Stimulated activated CD4-positive, alpha-beta T cell treated with anti-CD3 and anti-CD28 coated beads, Interleukin-15, amount 100 ng/mL, for 1 hour (primary cell): ENCODE data around the gene GNAI2.
"Not testable (repeated sequence)": the region's sequence is repeated elsewhere in the genome, so short reads cannot be mapped to it uniquely, and the experiment has no call there.

ENCODE experiments used
- DNase-seq, 2 donors: peaks; one replicate each; pipeline ENCODE4 v3.0.0-alpha.2; 2020; ENCODE audit warnings: low read depth in 1 of 2, low spot score in 1 of 2

The GNAI2 gene

DNA sequence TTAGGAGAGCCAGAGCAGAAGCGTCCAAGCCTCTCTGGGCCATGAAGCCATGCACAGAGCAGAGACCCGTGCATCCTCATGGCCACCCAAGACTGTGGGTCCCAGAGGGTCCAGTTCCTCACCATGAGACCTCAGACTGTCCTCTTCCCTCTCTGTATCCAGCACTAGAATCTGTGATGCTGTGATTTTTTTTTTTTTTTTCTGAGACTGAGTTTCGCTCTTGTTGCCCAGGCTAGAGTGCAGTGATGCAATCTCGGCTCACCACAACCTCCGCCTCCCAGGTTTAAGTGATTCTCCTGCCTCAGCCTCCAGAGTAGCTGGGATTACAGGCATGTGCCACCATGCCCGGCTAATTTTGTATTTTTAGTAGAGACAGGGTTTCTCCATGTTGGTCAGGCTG lies 8.8 kb downstream of the GNAI2 start:
- not testable (repeated sequence) for DNase-seq

DNA sequence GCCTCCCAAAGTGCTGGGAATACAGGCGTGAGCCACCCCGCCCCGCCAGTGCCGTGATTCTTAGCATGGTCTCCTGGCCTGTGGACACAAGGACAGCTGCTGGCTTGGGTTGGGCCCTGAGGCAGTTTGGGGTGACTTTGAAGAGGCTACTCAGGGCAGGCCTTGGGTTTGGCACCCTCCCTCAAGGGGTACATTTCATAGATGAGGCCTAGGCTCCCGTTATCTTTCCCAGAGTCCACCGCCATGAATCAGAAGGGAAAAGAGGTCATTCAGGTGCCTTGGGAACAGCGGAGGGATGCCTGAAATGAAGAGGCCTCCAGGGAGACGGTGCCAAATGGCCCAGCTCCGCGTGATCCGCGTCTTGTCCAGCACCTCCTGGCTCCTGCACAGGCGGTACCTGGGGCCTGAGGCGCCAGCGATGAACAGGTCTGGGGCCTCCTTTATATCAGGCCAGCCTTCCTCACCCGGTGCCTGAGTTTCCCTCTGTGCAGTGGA lies 9.3 kb downstream of the GNAI2 start:
- no peak for DNase-seq

DNA sequence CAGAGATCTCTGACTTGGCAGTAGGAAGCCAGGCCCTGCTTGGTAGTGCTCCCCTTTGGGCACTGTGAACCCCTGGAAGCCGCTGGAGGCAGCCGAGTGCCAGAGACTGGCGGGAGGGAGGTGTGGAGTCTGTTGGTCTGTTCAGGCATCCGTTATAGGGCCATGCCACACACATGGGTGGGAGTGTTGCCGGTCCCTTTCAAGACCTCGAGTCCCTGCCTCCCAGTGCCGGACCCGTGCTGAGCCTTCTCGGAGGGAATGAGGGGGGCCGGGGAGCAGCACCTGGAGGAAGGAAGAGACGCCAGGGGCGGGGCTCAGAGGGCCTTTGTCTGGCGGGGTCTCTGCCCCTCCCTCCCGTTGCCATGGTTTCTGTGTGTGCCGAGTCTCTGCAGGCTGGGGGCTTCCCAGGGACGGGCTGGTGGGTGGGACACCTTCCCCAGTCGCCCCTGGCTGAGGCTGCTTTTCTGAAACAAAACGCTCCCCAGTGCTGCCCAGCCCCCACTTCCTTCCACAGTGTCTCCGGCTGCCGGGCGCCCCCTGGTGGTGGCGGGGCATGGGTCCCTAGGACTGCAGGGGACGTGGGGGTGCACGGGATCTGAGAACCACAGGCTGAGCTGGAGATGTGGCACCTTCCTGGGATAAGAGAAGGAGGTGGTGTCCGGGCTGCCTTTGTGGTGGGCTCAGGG lies 10.0 kb downstream of the GNAI2 start:
- peak; percentile 90 to 95 for DNase-seq

DNA sequence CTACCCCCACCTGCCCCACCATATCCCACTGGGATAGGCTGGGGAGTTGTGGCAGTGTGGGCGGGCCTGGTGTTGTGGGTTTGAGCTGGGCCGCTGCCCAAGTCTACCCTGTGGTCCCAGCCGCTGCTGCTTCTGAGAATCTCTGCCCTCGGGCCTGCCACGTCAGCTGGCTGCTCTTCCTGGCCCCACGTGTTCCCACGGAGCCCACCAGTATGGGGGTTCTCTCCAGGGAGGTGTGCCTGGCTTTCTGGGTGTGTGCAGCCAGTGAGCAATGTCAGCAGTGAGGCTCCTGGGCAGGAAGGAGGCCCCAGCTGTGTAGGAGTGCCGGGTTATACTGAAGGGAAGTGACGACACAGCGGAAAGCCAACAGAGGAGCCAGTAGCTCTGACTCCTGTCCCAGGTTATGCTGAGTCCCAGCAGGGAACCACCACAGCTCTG lies 10.5 kb downstream of the GNAI2 start:
- peak; percentile 58 to 59 for DNase-seq

DNA sequence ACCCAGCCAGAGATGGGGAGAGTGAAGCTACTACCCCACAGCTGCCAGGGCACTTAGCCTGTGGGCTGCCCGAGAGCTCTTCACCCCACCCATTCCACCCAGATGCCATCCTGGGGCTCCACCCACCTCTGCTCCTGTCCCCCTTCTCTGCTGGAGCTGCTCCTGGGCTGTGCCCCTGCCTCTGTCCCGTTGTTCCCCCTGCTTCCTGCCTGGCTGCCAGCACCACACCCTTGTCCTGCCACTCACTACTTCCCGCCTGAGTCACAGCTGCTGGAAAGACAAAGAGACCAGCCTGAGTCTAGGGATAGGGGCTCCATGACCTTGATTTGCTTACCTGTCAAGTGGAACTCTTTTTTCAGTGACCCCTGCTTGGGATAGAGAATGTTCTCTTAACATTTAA lies 12.4 kb downstream of the GNAI2 start:
- DNase-seq = no peak

DNA sequence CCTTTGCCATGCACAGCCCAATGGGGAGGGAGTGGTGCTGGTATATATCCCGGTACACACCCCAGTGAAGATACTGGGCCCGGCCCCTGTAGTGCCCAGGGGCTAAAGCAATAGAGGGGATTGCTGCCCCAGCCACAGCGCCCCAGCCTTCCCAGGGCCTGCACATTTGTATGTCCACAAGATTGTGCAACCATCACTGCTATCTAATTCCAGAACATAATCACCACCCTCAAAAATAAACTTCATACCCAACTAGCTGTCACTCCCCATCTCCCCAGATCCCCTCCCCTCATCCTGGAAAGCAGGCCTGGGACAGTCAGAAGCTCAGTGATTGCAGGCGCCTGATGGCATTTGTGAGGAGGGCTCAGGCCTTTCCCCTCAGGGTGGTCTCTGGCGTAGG lies 13.5 kb downstream of the GNAI2 start:
- DNase-seq = no peak

DNA sequence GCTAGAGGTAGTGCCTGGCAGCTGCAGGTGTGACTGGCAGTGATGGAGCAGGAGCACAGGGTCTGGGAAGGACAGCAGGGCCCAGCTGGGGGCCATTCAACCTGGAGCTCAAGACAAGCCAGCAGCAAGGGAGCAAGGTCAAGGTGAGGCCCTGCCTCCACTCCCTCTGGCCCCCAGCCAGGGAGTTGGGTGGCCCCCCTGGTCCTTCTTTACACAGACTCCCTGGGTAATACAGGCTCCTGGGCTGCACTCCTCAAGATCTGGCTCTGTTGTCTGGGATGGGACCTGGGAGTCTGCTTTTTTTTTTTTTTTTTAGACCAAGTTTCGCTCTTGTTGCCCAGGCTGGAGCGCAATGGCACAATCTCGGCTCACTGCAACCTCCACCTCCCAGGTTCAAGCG lies 14.5 kb downstream of the GNAI2 start:
- DNase-seq = no peak

DNA sequence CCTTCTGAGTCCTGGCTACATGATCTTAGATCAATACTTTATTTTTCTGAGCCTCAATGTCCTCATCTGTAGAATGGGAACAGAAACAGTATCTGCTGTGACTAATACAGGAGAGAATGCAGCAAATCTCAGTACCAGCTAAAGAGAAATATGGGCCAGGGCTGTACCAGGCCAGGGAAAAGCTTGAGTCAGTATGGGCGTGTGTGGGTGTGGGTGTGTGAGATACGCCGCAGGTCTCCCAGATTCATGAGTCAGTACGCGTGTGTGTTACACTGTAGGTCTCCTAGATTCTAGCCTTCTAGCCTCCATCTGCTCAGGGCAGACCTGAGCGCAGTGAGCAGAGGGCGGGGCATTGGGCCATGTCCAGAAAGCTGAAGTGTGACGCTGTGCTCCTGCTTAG lies 15.2 kb downstream of the GNAI2 start:
- DNase-seq = no peak

DNA sequence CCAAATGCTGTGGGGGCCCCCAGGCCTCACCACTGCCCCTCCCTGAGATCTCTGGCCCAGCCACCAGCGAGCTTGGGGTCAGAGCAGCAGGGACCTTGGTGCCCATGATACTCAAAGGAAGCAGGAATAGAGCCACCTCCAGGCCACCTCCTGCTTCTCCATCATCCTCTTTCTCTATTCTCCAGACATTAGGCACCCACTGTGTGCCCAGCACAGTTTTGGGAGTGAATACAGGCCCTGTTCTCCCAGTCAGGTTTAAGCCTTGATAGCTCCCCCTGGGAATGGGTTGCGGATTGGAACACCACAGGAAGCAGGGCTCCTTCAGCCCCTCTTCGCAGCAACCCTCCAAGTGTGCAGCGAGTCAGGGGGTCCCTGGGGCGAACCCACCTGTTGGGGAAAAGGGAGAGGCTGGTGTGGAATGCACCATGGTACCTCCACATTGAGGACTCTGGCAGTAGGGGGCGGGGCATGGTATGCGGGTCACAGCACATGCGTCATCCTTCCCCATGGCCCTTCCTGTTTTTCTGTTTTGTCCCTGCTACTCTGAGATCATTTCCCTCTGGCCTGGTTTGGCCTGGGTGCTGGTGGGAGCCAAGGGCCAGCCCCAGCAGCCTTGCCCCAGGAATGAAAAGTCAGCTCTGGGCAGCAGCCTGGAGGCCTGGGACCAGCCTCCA lies 18.7 kb downstream of the GNAI2 start:
- no peak for DNase-seq

DNA sequence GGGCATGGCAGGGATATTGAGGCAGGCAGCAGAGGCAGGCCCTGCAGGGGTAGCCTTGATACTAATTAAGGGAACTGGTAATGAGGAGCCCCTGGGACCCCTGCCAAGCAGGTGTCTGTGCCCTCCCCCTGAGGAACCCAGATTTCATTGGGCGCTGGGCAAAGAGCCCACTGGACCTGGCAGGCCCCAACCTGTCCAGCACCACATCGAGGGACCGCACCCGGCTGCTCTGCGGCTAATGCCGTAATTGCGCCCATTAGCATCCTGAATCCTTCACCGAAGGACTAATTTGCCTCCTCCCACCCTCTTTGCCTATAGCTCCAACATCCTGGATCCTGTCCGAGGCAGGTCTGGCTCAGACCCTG lies 19.2 kb downstream of the GNAI2 start:
- no peak for DNase-seq

DNA sequence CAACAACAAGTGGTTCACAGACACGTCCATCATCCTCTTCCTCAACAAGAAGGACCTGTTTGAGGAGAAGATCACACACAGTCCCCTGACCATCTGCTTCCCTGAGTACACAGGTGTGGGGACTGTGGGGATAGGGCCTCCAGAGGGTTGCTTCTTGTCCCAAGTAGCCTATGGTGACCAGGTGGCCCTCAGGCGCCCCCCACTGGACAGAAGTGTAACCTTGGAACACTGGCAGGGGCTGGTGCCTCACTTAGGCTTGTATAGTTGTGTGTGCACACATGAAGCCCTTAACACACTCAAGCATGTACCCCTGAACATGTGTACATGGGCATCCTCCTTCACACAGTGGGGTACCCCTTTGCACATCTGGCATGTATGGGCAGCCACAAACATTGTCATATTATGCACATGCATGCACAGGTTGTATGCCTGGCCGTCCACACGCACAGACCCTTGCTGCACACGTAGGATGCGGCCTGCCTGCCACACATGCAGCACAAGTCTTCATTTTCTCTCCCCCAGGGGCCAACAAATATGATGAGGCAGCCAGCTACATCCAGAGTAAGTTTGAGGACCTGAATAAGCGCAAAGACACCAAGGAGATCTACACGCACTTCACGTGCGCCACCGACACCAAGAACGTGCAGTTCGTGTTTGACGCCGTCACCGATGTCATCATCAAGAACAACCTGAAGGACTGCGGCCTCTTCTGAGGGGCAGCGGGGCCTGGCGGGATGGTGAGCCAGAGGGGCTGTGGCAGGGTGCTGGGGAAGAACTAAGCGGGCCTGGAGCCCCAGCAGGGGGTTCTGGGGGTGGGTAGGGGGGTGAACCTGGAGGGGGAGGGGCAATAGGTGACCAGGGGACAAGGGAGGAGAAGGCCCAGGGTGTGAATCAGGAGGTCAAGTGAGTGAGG lies 21.2 kb downstream of the GNAI2 start:
- DNase-seq = no peak

DNA sequence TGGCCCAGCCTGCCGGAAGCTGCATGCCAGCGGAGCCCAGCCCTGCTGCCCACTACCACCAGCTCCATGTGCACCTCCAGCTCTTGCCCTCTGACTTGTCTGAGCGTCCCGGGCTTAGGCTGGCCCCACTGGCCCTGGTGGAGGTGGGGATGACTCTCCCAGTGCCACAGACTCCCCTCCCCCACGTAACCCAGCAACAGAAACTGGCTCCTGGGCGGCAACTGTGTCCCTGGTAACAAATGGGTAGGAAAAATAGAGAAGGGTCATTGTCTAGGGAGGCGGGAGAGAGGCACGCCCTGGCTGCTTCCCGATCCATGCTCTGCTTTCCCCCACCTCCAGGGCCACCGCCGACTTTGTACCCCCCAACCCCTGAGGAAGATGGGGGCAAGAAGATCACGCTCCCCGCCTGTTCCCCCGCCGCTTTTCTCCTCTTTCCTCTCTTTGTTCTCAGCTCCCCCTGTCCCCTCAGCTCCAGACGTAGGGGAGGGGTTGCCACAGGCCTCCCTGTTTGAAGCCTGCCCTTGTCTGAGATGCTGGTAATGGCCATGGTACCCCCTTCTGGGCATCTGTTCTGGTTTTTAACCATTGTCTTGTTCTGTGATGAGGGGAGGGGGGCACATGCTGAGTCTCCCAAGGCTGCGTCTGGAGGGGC lies 22.2 kb downstream of the GNAI2 start:
- DNase-seq = no peak

DNA sequence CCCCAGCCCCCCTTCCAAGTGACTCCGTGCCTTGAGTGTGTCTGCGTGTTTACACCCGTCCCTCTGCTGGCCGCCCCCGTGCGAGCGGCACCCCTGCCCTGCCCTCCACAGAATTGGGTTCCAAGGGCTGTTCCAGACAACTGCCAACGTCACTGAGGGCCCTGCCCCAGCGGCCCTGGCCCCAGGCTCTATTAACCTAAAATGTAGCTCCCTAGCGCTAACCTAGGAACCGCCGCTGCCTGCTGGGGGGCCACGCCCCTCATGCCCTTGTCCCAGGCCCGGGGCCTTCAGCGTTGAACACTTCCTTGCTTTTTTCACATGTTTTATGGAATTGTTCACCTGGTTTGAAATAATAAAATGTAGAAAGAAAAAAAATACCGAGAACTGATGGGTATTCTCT lies 23.0 kb downstream of the GNAI2 start:
- DNase-seq = no peak

DNA sequence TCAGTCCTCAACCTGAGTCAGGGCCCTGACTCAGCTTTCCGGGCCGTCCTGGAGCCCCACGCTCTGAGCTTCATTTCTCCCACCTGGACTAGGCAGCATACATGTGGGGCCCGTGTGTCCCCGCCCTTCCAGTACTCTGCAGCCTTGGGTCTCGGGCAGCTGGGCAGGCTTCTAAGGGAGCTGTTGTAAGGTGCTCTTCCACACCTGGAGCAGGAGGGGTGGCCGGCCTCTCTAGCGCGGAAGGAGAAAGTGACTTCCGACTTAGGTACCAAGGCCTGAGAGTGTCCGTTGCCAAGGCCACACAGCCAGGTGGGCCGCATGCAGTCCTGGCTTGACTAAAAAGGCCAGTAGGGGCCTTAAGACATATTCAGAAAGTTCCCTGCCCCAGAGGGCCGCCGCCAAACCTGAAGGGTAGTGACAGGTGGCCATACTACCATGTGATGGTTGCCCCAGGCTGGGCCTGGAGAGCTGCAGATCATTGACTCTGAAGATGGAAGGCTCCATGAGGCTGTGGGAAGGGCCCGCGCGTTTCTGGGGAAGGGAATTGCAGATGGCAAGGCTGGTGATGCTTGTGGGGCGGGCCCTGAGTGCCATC lies 23.5 kb downstream of the GNAI2 start:
- DNase-seq = no peak

DNA sequence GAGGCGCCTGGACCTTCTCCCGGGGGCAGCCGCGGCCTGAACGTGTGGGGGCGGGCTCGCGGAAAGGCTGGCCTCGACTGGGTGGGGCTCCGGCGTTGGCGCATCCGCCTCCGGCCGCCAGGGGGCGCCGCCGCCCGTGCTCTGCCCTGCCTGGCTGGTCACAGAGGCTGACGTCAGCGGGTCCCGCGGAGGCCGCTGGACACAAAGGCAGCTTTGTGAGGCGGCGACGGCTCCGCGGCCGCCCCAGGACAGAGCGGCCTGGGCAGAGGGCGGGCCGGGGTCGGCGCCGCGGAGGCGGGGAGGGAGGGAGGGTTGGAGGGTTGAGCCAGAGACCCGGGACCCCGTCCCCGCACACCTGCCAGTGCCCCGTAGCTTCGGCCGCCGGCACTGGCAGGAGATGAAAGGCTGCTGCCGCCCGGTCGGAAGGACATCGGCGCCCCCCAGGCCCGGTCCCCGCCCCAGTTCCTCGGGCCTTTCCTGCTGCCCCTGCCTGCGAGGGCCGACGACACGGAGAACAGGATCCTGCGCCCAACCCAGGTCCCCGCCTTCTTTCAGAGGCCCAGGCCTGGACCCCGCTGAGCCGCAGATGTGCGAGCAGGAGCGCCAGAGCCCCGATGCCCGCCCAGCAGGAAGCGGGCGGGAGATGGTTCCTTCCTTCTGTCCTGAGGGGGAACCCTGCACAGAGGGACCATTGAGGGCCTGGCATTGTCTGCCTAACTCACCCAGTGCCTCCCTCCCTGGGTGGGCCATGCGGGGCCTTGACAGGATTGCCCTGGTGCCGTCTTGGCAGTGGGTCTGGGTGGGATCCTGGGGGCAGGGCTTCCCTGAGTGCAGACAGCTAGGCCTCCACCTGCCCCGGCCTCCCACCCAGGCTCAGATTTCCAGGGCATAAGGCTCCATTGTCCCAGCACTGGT lies 24.3 kb downstream of the GNAI2 start:
- DNase-seq = peak; percentile 61 to 80

DNA sequence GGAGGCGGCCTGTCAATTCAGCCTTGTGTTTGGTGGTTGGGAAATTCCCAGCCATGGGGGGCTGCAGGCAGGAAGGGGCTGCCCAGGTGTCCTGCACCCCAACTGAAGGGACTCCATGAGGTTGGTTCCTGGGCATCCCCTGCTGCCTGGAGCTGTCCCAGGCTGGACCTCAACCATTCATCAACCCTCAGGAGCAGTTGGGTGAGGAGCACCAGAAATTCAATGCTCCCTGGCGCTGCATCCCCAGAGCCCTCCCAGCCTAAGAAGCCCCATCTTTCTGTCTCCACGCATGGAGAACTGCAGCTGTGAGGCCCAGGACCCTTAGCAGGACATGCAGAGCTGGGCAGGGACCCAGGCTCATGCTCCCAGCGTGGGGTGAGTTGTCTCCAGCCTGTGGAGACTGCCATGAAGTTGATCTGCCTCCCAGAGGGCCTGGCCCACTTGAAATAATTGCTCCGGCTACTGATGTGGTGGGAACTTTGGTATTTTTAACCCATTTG lies 25.0 kb downstream of the GNAI2 start:
- DNase-seq = no peak

DNA sequence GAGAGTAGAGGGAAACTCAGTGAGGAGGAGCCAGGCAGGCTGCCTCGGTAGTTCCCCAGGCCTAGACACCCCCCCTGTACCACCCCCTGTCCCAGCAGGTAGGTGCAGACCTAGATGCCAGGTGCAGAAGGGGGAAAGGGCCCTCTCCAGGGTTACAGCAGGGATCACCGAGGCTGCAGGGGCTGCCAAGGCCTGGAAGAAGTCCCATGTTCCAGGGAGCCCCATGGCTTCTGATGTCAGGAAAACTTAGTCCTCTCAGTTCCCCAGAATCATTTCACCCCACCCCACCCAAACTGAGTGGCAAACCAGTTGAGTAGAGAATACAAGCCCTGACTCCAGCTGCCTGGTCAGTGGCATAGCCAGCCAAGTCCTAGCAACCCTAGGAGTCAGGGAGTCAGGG lies 25.5 kb downstream of the GNAI2 start:
- no peak for DNase-seq

DNA sequence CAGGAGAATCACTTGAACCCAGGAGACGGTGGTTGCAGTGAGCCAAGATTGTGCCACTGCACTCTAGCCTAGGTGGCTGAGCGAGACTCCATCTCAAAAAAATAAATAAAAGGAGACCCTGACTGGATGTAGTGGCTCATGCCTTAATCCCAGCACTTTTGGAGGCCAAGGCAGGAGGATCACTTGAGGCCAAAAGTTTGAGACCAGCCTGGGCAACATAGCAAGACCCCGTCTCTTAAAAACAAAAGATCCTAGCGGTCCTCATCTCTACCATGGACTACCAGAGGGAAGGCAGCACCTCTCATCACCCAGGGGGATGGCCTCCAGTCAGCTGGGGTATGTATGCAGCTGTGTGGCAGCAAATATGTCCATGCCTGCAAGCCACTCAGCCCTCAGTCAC lies 26.2 kb downstream of the GNAI2 start:
- DNase-seq = not testable (repeated sequence)

DNA sequence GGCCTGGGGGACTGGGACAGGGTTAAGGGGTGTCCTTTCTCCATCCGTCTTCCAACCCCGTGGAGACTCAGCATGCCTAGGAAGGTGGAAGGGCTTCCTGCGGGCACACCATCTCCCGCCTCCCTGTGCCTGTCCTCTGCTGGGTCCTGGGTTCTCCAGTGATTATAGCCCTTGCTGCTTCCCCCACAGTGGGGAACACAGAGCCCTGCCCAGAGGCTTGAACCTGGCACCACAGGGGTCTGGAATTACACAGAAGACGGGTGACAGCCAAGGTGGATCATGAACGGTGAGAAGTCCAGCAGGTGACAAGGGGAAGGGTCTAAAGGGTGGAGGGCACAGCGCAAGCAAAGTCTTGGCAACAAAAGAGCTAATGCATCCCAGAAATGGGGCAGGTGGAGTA lies 26.8 kb downstream of the GNAI2 start:
- no peak for DNase-seq
